ENCODE data around the gene NXNL1.
A peak's percentile ranks its signal among the peaks of the same experiment; 100 is the strongest.
"Not testable (repeated sequence)": the region's sequence is repeated elsewhere in the genome, so short reads cannot be mapped to it uniquely, and the experiment has no call there.

NXNL1 gene

DNA sequence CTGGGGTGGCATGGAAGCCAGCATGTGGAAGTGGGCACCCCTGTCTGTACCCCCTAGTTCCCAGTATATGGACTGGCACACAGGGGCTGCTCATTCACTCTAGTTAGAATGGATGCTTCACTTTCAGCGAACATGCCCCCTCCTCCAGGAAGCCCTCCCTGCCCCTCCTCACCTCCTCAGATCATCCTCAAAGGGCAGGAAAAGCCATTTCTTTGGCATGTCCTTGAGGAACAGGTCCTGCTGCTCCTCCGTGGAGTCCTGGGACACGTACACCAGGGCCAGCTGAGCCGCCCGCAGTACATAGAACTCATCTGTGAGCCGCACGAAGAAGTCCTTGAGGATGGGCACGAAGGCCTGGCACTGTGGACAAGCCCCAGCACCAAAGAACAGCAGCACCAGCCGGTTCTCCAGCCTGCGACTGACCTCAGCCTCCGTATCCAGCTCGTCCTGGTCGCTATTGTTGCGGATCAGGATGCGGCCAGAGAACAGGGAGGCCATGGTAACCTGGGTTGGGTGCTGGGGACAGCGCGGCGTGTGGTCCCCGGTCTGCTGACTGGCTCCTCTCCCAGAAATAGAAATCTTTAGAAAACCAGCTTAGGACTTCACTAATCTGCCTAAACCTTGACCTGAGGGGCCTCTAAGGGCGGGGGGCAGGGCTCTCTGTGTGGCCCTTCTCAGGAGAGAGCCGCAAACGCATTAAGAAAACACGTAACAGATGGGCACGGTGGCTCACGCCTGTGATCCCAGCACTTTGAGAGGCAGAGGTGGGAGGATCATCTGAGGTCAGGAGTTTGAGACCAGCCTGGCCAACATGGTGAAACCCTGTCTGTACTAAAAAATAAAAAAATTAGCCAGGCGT, at the start of gene NXNL1:
TSS of gene NXNL1 (minus strand) at position 555 of the 859 bp plus-strand sequence. CDS start at position 498, 57 bp downstream.
- no peak for DNase-seq

DNA sequence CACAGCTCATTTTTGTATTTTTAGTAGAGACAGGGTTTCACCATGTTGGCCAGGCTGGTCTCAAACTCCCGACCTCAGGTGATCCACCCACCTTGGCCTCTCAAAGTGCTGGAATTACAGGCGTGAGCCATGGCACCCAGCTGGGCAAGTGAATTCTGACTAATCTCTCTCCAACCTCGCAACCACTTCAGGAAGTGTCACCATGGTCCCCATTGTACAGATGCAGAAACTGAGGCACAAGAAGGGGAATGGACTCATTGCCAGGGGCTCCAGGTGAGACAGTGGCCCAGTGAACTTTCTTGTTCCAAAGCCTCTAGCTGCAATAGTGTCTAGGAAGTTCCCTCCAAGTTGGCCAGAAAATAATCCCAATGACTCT, 47.8 kb upstream of the NXNL1 start:
- DNase-seq = not testable (repeated sequence)

- no peak for DNase-seq
These were observed 46.0 kb upstream of the NXNL1 start for GRCh38 chr19:17506745-17507144.

DNA sequence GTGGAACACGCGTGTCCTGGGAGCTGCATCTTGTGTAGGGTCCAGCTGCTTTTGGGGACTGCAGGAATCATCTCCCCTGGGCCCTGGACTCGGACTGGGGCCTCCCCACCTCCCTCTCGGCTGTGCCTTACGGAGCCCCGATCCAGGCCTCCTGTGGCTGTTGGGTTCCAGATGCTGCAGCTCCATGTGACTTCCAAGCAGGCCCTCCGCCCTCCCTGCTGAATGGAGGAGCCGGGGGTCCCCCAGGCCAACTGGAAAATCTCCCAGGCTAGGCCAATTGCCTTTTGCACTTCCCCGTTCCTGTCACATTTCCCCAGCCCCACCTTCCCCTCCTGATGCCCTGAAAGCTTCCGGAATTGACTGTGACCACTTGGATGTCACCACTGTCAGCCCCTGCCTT, 44.5 kb upstream of the NXNL1 start:
- no peak for DNase-seq

GRCh38 chr19:17504456-17504855, 43.7 kb upstream of the NXNL1 start:
- DNase-seq = no peak

DNA sequence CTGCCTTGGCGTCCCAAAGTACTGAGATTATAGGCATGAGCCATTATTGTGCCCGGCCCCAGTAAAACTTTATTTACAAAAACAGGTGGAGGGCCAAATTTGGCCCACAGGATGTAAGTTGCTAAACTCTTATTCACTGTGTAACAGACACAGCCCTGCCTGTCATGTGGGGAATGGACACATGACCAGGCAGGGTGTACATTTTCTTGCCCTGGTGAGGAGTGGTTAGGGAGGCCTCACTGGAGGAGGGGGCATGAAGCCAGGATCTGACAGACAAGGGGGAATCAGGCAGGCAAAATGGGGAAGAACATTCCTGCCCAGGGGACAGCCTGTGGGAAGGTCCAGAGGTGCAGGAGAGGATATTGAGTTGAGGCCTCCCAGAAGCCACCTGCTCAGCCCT, 43.3 kb upstream of the NXNL1 start:
- DNase-seq = no peak

- DNase-seq = no peak
These were observed 42.5 kb upstream of the NXNL1 start for GRCh38 chr19:17503240-17503639.

DNA sequence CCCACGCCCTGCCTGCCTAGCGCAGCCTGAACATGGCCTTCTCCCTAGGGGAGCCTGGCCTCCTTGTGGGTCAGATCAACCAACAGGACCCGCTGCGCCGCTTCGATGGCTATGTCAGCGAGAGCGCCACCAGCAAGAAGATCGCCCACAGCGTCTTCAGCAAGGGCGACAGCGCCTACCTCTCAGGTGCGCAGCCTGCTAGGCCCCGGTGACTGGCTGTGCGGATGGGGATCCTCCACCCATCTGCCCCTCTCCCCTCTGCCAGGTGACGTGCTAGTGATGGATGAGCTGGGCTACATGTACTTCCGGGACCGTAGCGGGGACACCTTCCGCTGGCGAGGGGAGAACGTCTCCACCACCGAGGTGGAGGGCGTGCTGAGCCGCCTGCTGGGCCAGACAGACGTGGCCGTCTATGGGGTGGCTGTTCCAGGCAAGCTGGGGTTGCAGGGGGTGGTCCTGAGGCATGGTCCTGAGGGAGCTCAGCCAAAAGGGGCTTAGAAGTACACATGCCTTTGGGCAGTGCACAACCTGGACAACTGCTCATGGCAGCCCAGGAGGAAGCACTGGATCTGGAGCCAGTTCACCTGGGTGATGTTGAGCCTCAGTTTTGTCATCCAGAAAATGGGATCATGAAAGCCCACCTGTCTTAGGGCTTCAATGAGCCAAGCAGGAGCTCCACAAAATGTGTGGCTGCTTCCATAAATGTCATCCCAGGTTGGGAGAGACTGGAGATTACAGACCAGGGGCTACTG, 39.9 kb upstream of the NXNL1 start:
- no peak for DNase-seq

DNA sequence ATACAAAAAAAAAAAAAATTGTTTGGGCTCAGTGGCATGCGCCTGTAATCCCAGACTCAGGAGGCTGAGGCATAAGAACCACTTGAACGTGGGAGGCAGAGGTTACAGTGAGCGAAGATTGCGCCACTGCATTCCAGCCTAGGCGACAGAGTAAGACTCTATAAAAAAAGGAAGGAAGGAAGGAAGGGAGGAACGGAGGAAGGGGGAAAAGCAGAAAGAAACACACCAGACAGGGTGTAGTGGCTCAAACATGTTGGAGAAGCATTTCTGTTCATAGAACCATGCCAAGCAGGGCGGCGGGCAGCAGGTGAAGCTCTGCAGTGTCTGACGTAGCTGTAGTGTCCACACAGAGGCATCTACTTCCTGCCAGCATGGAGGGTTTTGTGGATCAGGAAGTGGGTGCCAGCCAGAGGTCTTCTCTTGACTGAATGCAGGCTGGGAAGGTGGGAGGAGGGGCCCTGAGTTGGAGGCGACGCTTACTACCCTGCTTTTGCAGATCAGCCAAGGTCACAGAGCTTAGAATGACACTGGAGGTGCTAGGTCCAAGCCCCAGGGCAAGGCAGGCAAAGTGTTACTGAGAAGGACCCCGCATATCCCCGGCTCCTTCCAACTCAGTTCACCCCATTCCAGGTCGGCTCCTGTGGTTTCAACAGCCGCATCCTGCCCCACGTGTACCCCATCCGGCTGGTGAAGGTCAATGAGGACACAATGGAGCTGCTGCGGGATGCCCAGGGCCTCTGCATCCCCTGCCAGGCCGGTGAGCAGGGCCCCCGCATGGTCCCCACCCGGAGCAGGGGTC, 39.1 kb upstream of the NXNL1 start:
- peak; percentile 80 for DNase-seq

- not testable (repeated sequence) for DNase-seq
These were observed 38.3 kb upstream of the NXNL1 start for GRCh38 chr19:17499025-17499424.

- no peak for DNase-seq
These were observed 36.5 kb upstream of the NXNL1 start for GRCh38 chr19:17497149-17497798.

DNA sequence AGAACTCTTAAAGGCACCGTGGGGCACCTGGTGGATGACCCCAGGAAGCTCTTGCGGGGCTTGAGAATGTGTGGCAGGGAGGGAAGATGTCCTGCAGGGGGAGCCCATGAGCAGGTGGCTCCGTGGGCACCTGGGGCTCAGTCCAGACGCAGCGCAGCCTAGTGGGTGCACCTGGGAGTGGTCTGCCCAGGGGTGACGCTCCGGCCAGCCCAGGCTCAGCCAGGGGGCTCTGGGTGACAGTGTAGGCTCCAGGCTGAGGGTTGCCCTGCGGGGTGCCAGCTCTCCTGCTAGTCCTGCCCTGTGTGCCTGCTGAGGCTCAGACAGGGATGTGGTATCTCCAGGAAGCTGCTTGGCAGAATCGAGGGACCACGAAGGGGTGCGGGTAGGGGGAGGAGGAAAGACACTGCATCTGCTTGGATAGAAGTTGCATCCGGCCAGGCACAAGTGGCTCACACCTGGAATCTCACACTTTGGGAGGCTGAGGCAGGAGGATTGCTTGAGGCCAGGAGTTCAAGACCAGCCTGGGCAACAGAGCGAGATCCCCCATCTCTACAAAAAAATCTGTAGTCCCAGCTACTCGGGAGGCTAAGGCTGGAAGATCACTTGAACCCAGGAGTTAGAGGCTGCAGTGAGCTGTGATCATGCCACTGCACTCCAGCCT, 35.7 kb upstream of the NXNL1 start:
- peak; percentile 79 to 90 (median 83) for DNase-seq

DNA sequence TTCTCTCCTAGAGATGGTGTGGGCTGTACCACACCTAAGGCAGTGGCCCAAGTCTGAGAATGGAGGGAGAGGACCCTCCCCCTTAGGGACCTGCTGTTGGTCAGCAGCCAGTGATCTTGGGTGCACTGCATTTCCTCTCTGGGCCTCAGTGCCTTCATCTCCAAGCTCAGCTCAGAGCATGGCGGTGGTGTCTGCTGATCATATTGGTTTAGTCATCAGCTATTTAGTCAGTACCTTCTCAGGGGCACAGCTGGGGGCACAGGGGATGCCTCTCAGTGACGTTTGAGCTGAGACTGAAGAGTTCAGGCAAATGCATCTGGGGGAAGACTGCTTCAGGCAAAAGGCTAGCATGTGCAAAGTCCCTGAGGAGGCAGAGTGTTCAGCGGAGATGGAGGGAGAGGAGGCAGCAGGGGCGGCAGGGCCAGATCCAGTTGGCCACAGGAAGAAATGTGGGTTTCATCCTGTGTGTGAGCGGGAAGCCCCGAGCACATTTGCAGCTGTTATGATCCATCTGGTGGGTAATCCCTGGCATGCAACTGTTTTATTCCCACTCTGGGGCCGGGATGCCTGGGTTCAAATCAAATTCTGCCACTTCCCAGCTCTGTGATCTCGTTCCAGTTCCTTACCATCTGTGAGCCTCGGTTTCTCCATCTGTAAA, 35.0 kb upstream of the NXNL1 start:
- no peak for DNase-seq

- no peak for DNase-seq
These were observed 30.6 kb upstream of the NXNL1 start for GRCh38 chr19:17491287-17491686.

- DNase-seq = no peak
These were observed 29.7 kb upstream of the NXNL1 start for GRCh38 chr19:17490411-17490810.

DNA sequence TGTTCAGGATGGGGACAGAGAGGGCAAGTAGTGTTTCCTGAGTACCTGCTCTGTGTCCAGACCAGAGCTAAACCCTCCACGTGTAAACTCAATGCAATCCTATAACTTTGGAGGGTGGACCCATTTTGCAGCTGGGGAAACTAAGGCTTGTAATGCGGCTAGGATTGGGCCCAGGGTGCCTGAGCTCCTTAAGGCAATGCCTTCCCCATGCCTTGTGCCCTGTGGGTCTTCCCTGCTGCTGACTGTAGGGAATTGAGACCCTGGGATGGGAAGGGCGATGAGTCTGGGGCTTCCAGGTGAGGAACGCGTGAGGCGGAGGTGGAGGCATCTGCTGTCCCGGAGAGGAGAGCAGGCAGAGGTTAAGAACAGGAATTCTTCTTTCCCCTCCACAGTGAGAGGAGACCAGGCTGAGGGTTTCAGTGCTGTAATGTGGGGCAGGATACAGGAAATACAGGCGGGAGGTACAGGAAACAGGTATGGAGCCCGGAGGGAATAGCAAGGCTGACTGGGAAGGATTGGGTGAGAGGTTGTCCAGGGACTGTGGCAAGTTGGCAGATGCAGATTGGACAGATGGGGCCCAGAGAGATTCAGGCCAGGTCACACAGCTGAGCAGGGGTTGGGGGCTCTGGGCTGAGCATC, 28.8 kb upstream of the NXNL1 start:
- DNase-seq = no peak

GRCh38 chr19:17488593-17489391, 28.1 kb upstream of the NXNL1 start:
- DNase-seq = peak in 2 of 3 donors; percentile 38 to 75

DNA sequence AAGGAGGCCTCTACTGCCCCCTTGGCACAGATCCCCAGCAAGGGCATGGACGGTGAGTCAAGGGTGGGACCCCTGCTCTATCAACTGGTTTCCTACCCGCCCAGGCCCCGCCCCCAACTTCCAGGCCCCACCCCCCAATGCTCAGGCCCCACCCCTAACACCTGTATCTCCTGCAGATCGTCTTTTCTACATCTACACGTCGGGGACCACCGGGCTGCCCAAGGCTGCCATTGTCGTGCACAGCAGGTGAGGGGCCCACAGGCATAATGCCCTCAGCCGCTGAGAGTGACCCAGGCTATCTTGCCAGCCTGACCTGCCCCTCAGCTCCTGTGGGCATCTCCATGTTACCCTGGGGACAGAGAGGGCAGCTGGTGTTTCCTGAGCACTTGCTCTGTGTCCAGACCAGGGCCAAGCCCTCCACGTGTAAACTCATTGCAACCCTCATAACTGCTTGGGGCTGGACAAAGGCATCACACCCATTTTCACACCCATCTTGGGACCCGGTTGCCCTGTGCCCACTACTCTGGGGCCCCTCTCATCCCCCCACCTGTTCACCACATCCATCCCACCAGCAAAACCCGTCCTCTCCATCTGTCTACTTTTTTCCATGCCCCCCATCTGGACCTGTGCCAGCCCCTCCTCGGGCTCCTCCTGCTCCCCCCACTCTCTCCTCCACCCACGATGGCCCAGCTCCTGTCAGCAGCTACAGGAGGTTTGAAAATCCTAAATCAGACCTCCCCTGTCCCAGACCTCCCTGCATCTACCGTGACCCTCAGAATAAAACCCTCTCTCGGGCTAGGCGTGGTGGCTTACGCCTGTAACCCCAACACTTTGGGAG, 26.8 kb upstream of the NXNL1 start:
- no peak for DNase-seq

DNA sequence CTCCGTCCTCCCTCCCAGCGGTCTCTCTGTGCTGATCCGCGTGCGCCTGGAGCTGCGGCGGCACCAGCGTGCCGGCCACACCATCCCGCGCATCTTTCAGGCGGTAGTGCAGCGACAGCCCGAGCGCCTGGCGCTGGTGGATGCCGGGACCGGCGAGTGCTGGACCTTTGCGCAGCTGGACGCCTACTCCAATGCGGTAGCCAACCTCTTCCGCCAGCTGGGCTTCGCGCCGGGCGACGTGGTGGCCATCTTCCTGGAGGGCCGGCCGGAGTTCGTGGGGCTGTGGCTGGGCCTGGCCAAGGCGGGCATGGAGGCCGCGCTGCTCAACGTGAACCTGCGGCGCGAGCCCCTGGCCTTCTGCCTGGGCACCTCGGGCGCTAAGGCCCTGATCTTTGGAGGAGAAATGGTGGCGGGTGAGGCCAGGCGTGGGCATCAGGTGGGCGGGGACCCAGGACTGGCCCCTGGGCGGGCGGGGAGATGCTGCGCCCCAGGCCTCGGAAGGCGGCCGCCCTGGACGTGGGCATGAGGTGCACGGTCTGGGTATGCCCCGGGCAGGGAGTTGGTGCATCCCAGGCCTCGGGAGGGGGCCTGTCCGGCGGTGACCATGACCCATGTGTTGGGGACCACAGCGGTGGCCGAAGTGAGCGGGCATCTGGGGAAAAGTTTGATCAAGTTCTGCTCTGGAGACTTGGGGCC, 26.0 kb upstream of the NXNL1 start:
- no peak for DNase-seq

Measured in suppressor macrophage treated with lipopolysaccharide for 1 hour (primary cell).